Measurements from ENCODE around the gene LVRN.

The LVRN gene

DNA sequence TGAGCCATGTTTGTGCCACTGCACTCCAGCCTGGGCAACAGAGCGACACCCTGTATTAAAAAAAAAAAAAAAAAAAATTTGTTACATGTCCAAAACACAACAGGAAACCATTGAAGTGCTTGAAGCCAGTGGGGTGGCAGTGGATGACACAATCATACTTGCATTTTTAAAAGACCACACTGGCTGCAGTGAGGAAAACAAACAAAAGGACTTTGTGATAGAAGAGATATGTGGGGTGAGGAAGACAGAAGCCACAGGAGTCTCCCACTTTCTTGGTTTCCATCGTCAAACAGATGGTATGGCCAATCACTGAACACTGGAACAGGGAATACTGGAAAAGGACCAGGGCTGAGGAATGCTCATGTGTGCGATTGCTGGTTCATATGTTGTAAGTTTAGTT, 101.7 kb downstream of the LVRN start:
- Histone ChIP-seq H3K36me3 (ENCODE audit: control insufficient read depth in 4 of 4, insufficient read depth in 4 of 4, low read length in 3 of 4) (no peaks in the 10 kb centered on the region), H3K9me3 (ENCODE audit: control extremely low read depth in 1 of 5, control insufficient read depth in 4 of 5, insufficient read depth in 2 of 5, low read depth in 1 of 5, low read length in 4 of 5) (no peaks in the 10 kb centered on the region), H3K4me1 (ENCODE audit: control extremely low read depth in 1 of 4, control insufficient read depth in 4 of 4, insufficient read depth in 4 of 4, low read length in 3 of 4) (no peaks in the 10 kb centered on the region), H3K27ac (ENCODE audit: insufficient read depth in 1 of 2, low read depth in 1 of 2, low read length in 2 of 2, poor library complexity in 1 of 2, severe bottlenecking in 2 of 2) (no peak overlapping the region), H3K27me3 (replicated peaks in 2 of 5; ENCODE audit: control insufficient read depth in 4 of 5, insufficient read depth in 5 of 5, low read length in 4 of 5) (no peaks in the 10 kb centered on the region), H3K4me3 (ENCODE audit: control insufficient read depth in 1 of 7, extremely low read depth in 1 of 7, insufficient read depth in 4 of 7, low read depth in 2 of 7, low read length in 6 of 7) (no peak overlapping the region)
- ChIA-PET CTCF (interaction anchor here (0.7 kb wide), 1 partner anchor 177 kb away, joined by 3 read pairs; no protein-coding TSS in a partner anchor), POLR2A (no interaction called here)
- no peak for DNase-seq
- 85% methylated on average over 2 of the region's 3 CpGs for WGBS (ENCODE audit: insufficient coverage)

DNA sequence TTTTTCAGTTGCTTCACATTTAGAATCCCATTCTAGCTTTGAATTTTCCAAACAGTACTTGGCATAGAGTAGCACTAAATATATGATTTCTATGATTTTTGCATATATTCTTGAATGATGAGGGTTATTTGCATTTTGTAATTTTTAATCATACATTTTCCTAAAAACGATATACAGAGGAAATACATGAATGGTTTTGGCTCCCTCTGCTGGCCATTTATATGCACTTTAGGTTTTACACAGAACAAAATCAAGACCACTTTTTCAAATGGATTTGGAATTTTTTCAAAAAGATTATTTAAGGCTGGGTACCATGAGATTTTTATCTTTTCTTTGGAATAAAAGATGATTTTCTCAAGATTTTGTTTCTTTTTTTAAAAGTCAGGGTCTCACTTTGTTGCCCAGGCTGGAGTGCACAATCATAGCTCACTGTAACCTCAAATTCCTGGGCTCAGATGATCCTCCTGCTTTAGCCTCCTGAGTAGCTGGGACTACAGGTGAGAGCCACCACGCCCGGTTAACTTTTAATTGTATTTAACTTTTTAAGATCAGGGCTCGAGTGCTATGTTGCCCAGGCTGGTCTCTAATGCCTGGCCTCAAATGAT, 105.9 kb downstream of the LVRN start:
- POLR2A ChIA-PET = no interaction called here
- Histone ChIP-seq H3K4me3 (ENCODE audit: control insufficient read depth in 1 of 7, extremely low read depth in 1 of 7, insufficient read depth in 4 of 7, low read depth in 2 of 7, low read length in 6 of 7) (no peak overlapping the region), H3K27ac (ENCODE audit: insufficient read depth in 1 of 2, low read depth in 1 of 2, low read length in 2 of 2, poor library complexity in 1 of 2, severe bottlenecking in 2 of 2) (no peak overlapping the region), H3K4me1 (ENCODE audit: control extremely low read depth in 1 of 4, control insufficient read depth in 4 of 4, insufficient read depth in 4 of 4, low read length in 3 of 4) (no peaks in the 10 kb centered on the region), H3K27me3 (replicated peaks in 2 of 5; ENCODE audit: control insufficient read depth in 4 of 5, insufficient read depth in 5 of 5, low read length in 4 of 5) (no peaks in the 10 kb centered on the region), H3K36me3 (ENCODE audit: control insufficient read depth in 4 of 4, insufficient read depth in 4 of 4, low read length in 3 of 4) (no peaks in the 10 kb centered on the region), H3K9me3 (ENCODE audit: control extremely low read depth in 1 of 5, control insufficient read depth in 4 of 5, insufficient read depth in 2 of 5, low read depth in 1 of 5, low read length in 4 of 5) (no peaks in the 10 kb centered on the region)
- WGBS (ENCODE audit: insufficient coverage) = 26% methylated on average over 3 of the region's 4 CpGs
- CTCF ChIA-PET = interaction anchor here (0.7 to 3.4 kb wide), 10 partner anchors 8 to 488 kb away, joined by 3 to 14 read pairs (median 3); partner anchors contain the start of gene COMMD10
- peak; percentile 57 to 86 (median 79) for DNase-seq

DNA sequence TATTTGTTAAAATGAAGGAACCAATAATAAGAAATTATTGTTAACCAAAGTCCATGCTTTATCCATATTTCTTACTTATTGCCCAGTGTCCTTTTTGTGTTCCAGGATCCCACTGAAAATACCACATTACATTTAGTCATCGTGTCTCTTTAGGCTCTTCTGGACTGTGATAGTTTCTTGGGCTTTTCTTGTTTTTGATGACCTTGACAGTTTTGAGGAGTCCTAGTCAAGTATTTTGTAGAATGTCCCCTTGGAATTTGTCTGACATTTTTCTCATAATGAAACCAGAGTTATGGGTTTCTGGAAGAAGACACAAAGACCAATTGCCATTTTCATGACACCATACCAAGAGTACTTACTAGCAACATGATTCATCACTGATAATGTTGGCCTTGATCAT, 108.9 kb downstream of the LVRN start:
- Histone ChIP-seq H3K9me3 (ENCODE audit: control extremely low read depth in 1 of 5, control insufficient read depth in 4 of 5, insufficient read depth in 2 of 5, low read depth in 1 of 5, low read length in 4 of 5) (no peaks in the 10 kb centered on the region), H3K27me3 (replicated peaks in 2 of 5; ENCODE audit: control insufficient read depth in 4 of 5, insufficient read depth in 5 of 5, low read length in 4 of 5) (no peaks in the 10 kb centered on the region), H3K36me3 (ENCODE audit: control insufficient read depth in 4 of 4, insufficient read depth in 4 of 4, low read length in 3 of 4) (no peaks in the 10 kb centered on the region), H3K4me1 (ENCODE audit: control extremely low read depth in 1 of 4, control insufficient read depth in 4 of 4, insufficient read depth in 4 of 4, low read length in 3 of 4) (peaks cover 8 to 15% (median 11%) of the 10 kb centered on the region in 4 experiments), H3K4me3 (ENCODE audit: control insufficient read depth in 1 of 7, extremely low read depth in 1 of 7, insufficient read depth in 4 of 7, low read depth in 2 of 7, low read length in 6 of 7) (no peak overlapping the region), H3K27ac (ENCODE audit: insufficient read depth in 1 of 2, low read depth in 1 of 2, low read length in 2 of 2, poor library complexity in 1 of 2, severe bottlenecking in 2 of 2) (no peak overlapping the region)
- CTCF ChIA-PET = interaction anchor here (1.1 kb wide), 1 partner anchor 443 kb away, joined by 4 read pairs; no protein-coding TSS in a partner anchor
- DNase-seq = no peak
- no CpG with 5 or more reads among the region's 1 CpG for WGBS (ENCODE audit: insufficient coverage)
- POLR2A ChIA-PET = no interaction called here

DNA sequence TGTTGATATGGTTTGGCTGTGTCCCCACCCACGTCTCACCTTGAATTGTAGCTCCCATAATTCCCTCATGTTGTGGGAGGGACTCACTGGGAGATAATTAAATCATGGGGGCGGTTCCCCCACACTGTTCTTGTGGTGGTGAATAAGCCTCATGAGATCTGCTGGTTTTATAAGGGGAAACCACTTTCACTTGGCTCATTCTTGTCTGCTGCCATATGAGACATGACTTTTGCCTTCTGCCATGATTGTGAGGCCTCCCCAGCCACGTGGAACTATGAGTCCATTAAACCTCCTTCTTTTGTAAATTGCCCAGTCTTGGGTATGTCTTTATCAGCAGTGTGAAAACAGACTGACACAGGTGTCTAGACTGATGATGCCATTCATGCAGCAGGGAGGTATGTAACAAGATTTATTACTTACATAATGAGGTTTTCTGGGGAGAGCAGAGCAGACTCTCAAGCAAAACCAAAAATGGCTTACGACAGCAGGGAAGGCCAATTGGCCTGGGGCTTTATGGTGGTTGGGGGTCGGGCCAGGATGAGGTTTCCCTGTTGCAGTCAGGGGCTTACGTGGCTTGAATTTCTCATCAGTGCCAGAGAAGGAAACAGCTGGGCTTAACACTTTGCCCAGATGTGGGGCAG, 113.0 kb downstream of the LVRN start:
- H3K9me3 ChIP-seq (ENCODE audit: control extremely low read depth in 1 of 5, control insufficient read depth in 4 of 5, insufficient read depth in 2 of 5, low read depth in 1 of 5, low read length in 4 of 5) = no peaks in the 10 kb centered on the region
- POLR2A ChIA-PET = no interaction called here
- H3K36me3 ChIP-seq (ENCODE audit: control insufficient read depth in 4 of 4, insufficient read depth in 4 of 4, low read length in 3 of 4) = no peaks in the 10 kb centered on the region
- CTCF ChIA-PET = no interaction called here
- H3K27me3 ChIP-seq (replicated peaks in 2 of 5; ENCODE audit: control insufficient read depth in 4 of 5, insufficient read depth in 5 of 5, low read length in 4 of 5) = no peaks in the 10 kb centered on the region
- peak overlapping the region in 1 of 7 experiments; percentile 2 for H3K4me3 ChIP-seq (ENCODE audit: control insufficient read depth in 1 of 7, extremely low read depth in 1 of 7, insufficient read depth in 4 of 7, low read depth in 2 of 7, low read length in 6 of 7)
- DNase-seq = peak; percentile 57 to 95 (median 89)
- peaks cover 9 to 27% (median 16%) of the 10 kb centered on the region in 4 experiments for H3K4me1 ChIP-seq (ENCODE audit: control extremely low read depth in 1 of 4, control insufficient read depth in 4 of 4, insufficient read depth in 4 of 4, low read length in 3 of 4)
- H3K27ac ChIP-seq (ENCODE audit: insufficient read depth in 1 of 2, low read depth in 1 of 2, low read length in 2 of 2, poor library complexity in 1 of 2, severe bottlenecking in 2 of 2) = no peak overlapping the region
- WGBS (ENCODE audit: insufficient coverage) = 34% methylated on average over 5 of the region's 6 CpGs

DNA sequence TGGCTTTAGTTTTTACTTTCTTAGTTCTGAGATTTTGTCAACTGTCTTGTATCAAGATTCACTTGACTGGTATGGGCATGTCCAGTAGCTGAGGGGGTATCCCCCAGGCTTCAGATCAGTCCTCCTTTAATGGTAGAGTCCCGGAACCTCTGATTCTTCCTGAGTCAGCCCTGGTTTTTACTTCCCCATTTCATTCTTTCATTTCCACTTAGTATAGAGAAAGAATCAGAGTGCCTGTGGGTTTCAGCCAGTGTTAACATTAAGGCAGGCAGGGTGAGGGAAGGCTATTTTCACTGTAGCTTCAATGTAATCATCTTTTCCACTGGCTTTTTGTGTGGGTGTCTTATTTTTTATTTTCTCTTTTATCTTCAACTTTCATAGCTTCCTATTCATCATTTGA, 114.2 kb downstream of the LVRN start:
- Histone ChIP-seq H3K27ac (ENCODE audit: insufficient read depth in 1 of 2, low read depth in 1 of 2, low read length in 2 of 2, poor library complexity in 1 of 2, severe bottlenecking in 2 of 2) (no peak overlapping the region), H3K36me3 (ENCODE audit: control insufficient read depth in 4 of 4, insufficient read depth in 4 of 4, low read length in 3 of 4) (no peaks in the 10 kb centered on the region), H3K4me1 (ENCODE audit: control extremely low read depth in 1 of 4, control insufficient read depth in 4 of 4, insufficient read depth in 4 of 4, low read length in 3 of 4) (peaks cover 9 to 27% (median 16%) of the 10 kb centered on the region in 4 experiments), H3K4me3 (ENCODE audit: control insufficient read depth in 1 of 7, extremely low read depth in 1 of 7, insufficient read depth in 4 of 7, low read depth in 2 of 7, low read length in 6 of 7) (peak overlapping the region in 1 of 7 experiments; percentile 30), H3K27me3 (replicated peaks in 2 of 5; ENCODE audit: control insufficient read depth in 4 of 5, insufficient read depth in 5 of 5, low read length in 4 of 5) (no peaks in the 10 kb centered on the region), H3K9me3 (ENCODE audit: control extremely low read depth in 1 of 5, control insufficient read depth in 4 of 5, insufficient read depth in 2 of 5, low read depth in 1 of 5, low read length in 4 of 5) (no peaks in the 10 kb centered on the region)
- DNase-seq = peak; percentile 45 to 84 (median 77)
- WGBS (ENCODE audit: insufficient coverage) = no CpG with 5 or more reads among the region's 1 CpG
- ChIA-PET CTCF (interaction anchor here (0.9 to 1.2 kb wide), 2 partner anchors 9 kb away, joined by 4 to 6 read pairs; partner anchors contain the start of gene COMMD10), POLR2A (no interaction called here)
